Ascending aorta (tissue), 2 donors: ENCODE data around the gene CNPPD1. TPM values are rescaled to one million over a fixed set of nuclear protein-coding genes. Genes with fewer than 3 reads are reported as not detected.

Experiments
- DNase-seq, 2 donors: peaks; one replicate each; pipeline ENCODE4 v3.0.0-alpha.2; 2019; ENCODE audit warnings: low spot score in 2 of 2
- H3K27ac ChIP-seq, 2 donors: fragments of 200-600 bp; sonication (generic); one replicate each; pipeline ENCODE4 v1.5.1; 2016 to 2017; ENCODE audit warnings: mild to moderate bottlenecking in 1 of 2
- H3K27me3 ChIP-seq: fragments of 200-600 bp; sonication (generic); one replicate; pipeline ENCODE4 v1.5.1; 2017
- H3K36me3 ChIP-seq, 2 donors: fragments of 200-600 bp; sonication (generic); one replicate each; pipeline ENCODE4 v1.5.1; 2016
- H3K4me1 ChIP-seq, 2 donors: fragments of 200-600 bp; sonication (generic); one replicate each; pipeline ENCODE4 v1.5.1; 2016 to 2017; ENCODE audit warnings: mild to moderate bottlenecking in 1 of 2
- H3K4me3 ChIP-seq, 2 donors: fragments of 200-600 bp; sonication (generic); one replicate each; pipeline ENCODE4 v1.5.1; 2016 to 2017; ENCODE audit warnings: mild to moderate bottlenecking in 1 of 2
- H3K9me3 ChIP-seq, 2 donors: fragments of 200-600 bp; sonication (generic); one replicate each; pipeline ENCODE4 v1.5.1; 2016
- intact Hi-C: fragments of 100-400 bp; cut with DNase I; formaldehyde crosslinking; loops from one replicate; pipeline ENCODE4 v1.15.1; 2023
- total RNA-seq: library from RNA; depleted of rRNA; stranded (reverse); fragments of >200 nt; gene quantifications from one replicate; pipeline ENCODE4 v1.1.0, GENCODE V29; 2016
- TF ChIP-seq, protein P1 (sequence below), 3 experiments: fragments of 200-600 bp in 2 of 3; fragments of 450-650 bp in 1 of 3; sonication (generic) in 2 of 3; IDR thresholded peaks; one replicate each; pipeline ENCODE4 v1.5.1; 2016 to 2019; ENCODE audit warnings: antibody characterized with exemption in 3 of 3, mild to moderate bottlenecking in 1 of 3, moderate library complexity in 1 of 3

CNPPD1 gene
- total RNA-seq, 1 donor from 2014 or later, result 49.4 TPM

DNA sequence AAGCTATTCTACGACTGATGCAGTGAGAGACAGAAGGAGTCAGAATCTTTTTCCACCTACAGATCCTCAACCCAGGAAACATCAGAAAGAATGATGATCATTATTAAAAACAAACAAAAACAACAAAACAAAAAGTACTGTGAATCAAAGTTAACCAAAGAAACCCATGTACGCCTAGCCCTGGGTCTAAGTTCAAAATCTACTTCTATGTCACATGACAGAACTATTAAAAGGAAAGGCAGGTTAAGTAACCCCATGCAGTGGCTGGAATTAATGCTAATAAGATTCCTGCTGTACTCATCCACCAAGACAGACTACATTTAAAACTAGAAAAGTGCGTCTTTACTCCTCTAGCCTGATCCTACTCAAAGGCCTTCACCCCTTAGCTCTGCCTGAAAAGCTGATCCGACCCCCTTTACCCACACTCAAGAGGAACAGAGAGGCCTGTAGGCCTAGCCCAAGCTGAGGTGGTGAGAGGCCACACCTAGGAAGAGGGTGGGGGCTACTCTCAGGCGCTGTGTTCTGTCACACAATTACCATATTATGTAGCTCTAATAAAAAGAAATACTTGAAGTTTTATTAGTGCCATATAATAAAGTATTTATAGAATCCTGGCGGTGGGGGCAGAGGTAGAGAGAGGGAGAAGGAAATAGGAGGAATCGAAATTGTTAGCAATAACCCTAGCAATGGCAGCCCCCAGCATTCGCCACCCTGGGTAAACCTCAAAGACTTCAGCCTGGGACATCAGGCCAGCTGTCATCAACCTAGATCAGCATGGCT lies 53.2 kb downstream of the CNPPD1 start:
- H3K27me3 ChIP-seq, result no peaks in the 10 kb centered on the region
- H3K27ac ChIP-seq, result no peak overlapping the region
- H3K4me1 ChIP-seq, result peaks cover 0 to 4% of the 10 kb centered on the region in 2 donors
- no peaks in the 10 kb centered on the region for H3K9me3 ChIP-seq
- DNase-seq, result no peak
- H3K4me3 ChIP-seq, result no peak overlapping the region
- H3K36me3 ChIP-seq, result no peaks in the 10 kb centered on the region
- TF ChIP-seq, protein P1, sequence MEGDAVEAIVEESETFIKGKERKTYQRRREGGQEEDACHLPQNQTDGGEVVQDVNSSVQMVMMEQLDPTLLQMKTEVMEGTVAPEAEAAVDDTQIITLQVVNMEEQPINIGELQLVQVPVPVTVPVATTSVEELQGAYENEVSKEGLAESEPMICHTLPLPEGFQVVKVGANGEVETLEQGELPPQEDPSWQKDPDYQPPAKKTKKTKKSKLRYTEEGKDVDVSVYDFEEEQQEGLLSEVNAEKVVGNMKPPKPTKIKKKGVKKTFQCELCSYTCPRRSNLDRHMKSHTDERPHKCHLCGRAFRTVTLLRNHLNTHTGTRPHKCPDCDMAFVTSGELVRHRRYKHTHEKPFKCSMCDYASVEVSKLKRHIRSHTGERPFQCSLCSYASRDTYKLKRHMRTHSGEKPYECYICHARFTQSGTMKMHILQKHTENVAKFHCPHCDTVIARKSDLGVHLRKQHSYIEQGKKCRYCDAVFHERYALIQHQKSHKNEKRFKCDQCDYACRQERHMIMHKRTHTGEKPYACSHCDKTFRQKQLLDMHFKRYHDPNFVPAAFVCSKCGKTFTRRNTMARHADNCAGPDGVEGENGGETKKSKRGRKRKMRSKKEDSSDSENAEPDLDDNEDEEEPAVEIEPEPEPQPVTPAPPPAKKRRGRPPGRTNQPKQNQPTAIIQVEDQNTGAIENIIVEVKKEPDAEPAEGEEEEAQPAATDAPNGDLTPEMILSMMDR (IDR thresholded peaks at IDR 0.05), result no peak
- intact Hi-C loops, result no loop called here

DNA sequence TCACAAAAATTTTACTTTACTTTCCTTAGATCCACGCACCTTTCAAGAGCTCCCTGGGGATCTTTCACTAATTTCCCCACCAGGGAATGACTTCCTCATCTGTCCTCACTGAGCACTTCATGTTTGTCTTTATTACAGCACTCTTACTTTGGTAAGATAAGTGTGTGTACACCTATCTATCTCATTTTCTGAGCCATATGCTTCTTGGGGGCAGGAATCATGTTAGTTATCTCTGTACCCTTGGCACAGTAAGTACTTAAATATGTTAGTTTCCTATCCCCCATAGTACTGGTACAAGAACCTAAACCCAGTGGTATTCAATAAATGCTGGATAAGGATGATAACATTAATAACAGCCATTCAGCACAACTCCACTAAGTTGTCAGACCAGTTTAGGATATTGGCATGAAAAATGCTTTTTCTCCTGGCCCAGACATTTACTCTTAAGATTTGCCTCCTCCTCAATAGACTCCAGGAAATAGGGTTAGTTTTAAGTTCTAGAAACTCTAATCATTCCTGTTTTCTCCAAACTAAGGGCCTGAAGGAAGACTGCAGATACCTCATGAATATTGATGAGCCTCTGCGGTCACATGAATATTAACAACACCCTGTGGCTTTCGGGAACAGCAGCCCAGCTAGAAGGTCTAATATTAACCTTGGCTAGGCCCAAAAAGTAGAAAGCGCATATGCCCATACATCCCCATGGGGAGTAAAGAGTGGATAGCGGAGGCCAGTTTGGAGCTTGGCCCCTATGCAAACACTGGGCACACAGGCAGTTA lies 54.3 kb downstream of the CNPPD1 start:
- Histone ChIP-seq H3K9me3 (no peaks in the 10 kb centered on the region), H3K27me3 (no peaks in the 10 kb centered on the region), H3K4me3 (no peak overlapping the region), H3K27ac (no peak overlapping the region), H3K36me3 (no peaks in the 10 kb centered on the region), H3K4me1 (peaks cover 0 to 4% of the 10 kb centered on the region in 2 donors)
- intact Hi-C loops, result no loop called here
- TF ChIP-seq, protein P1 (IDR thresholded peaks at IDR 0.05), result no peak
- no peak for DNase-seq

Other genes with a start within 250 kb of the CNPPD1 start
- not detected for gene CDK5R2, start 217.3 kb downstream of the CNPPD1 start, total RNA-seq
- gene FEV, start 191.7 kb downstream of the CNPPD1 start, total RNA-seq, result not detected
- not detected for gene CRYBA2, start 183.5 kb downstream of the CNPPD1 start, total RNA-seq
- not detected for gene CFAP65, start 135.4 kb downstream of the CNPPD1 start, total RNA-seq
- not detected for gene IHH, start 116.0 kb downstream of the CNPPD1 start, total RNA-seq
- 21.6 TPM for gene NHEJ1, start 16.1 kb downstream of the CNPPD1 start, total RNA-seq
- gene SLC23A3, start 6.9 kb downstream of the CNPPD1 start, total RNA-seq, result 14.2 TPM
- gene RETREG2, start 1.4 kb upstream of the CNPPD1 start, total RNA-seq, result 83.5 TPM
- gene ZFAND2B, start 29.9 kb upstream of the CNPPD1 start, total RNA-seq, result 225 TPM
- 17.9 TPM for gene ABCB6, start 42.0 kb upstream of the CNPPD1 start, total RNA-seq
- gene ATG9A, start 52.7 kb upstream of the CNPPD1 start, total RNA-seq, result 135 TPM
- 53.1 TPM for gene ANKZF1, start 52.9 kb upstream of the CNPPD1 start, total RNA-seq
- 1.8 TPM for gene GLB1L, start 68.5 kb upstream of the CNPPD1 start, total RNA-seq
- gene STK16, start 68.6 kb upstream of the CNPPD1 start, total RNA-seq, result 15.2 TPM
- not detected for gene TUBA4B, start 76.3 kb upstream of the CNPPD1 start, total RNA-seq
- gene TUBA4A, start 77.0 kb upstream of the CNPPD1 start, total RNA-seq, result 71.1 TPM
- 51.0 TPM for gene DNAJB2, start 102.4 kb upstream of the CNPPD1 start, total RNA-seq
- not detected for gene PTPRN, start 132.5 kb upstream of the CNPPD1 start, total RNA-seq
- not detected for gene RESP18, start 155.8 kb upstream of the CNPPD1 start, total RNA-seq
- 113 TPM for gene DNPEP, start 211.0 kb upstream of the CNPPD1 start, total RNA-seq
- 182 TPM for gene DES, start 241.5 kb upstream of the CNPPD1 start, total RNA-seq